Colonic mucosa (tissue), 4 donors: ENCODE results near the gene SLC22A2. TPM values are rescaled to one million over a fixed set of nuclear protein-coding genes. Genes with fewer than 3 reads are reported as not detected.
A peak's percentile ranks its signal among the peaks of the same experiment; 100 is the strongest.
"Not testable (repeated sequence)": the region's sequence is repeated elsewhere in the genome, so short reads cannot be mapped to it uniquely, and the experiment has no call there.

Experiments
- DNase-seq: peaks from one replicate; pipeline ENCODE4 v3.0.0-alpha.2; 2020
- H3K27ac ChIP-seq: fragments of 200-600 bp; one replicate; pipeline ENCODE4 v1.8.0; 2021
- H3K27me3 ChIP-seq: fragments of 200-600 bp; one replicate; pipeline ENCODE4 v1.8.0; 2021
- H3K36me3 ChIP-seq: fragments of 200-600 bp; one replicate; pipeline ENCODE4 v1.8.0; 2021
- H3K4me1 ChIP-seq: fragments of 200-600 bp; one replicate; pipeline ENCODE4 v1.8.0; 2021; ENCODE audit warnings: mild to moderate bottlenecking
- H3K4me3 ChIP-seq: fragments of 200-600 bp; one replicate; pipeline ENCODE4 v1.8.0; 2021
- H3K9ac ChIP-seq, 2 donors: one replicate each; pipeline ENCODE4 v1.7.0; 2013; ENCODE audit warnings: control low read depth in 2 of 2, low read depth in 2 of 2, low read length in 2 of 2
- H3K9me3 ChIP-seq: fragments of 200-600 bp; one replicate; pipeline ENCODE4 v1.8.0; 2021
- CTCF ChIP-seq: fragments of 200-600 bp; IDR thresholded peaks from one replicate; pipeline ENCODE4 v1.8.0; 2022; ENCODE audit warnings: antibody characterized with exemption, mild to moderate bottlenecking
- intact Hi-C: fragments of 100-400 bp; cut with DNase I; formaldehyde crosslinking; loops from one replicate; pipeline ENCODE4 v1.14.1; 2022
- total RNA-seq, 2 donors: library from RNA; stranded (reverse); fragmentation: NEBNext Ultra II Directional in 1 of 2; extraction: Animal tissue kit (Norgen Biotek cat#: 25700) in 1 of 2; gene quantifications; one replicate each; pipeline ENCODE4 v1.2.1, GENCODE V29; 2021
- donor health status: healthy.
- donor health status: DM: no; HTN: no; CAD: no.
- donor health status: DM: no; HTN: no; CAD: no.

The SLC22A2 gene
- total RNA-seq, 2 donors from 2014 or later, result not detected

- H3K9ac ChIP-seq, result no peak overlapping the region
- no peak overlapping the region for H3K4me3 ChIP-seq
- no peaks in the 10 kb centered on the region for H3K9me3 ChIP-seq
- DNase-seq, result no peak
- no peaks in the 10 kb centered on the region for H3K4me1 ChIP-seq
- H3K27ac ChIP-seq, result peak overlapping the region; percentile 42
- TF ChIP-seq CTCF, result no peak
- H3K27me3 ChIP-seq, result no peaks in the 10 kb centered on the region
- intact Hi-C loops, result no loop called here
- no peaks in the 10 kb centered on the region for H3K36me3 ChIP-seq
Measured at GRCh38 chr6:160239929-160240690, 18.5 kb downstream of the SLC22A2 start.

- peak; percentile 48 for DNase-seq
- TF ChIP-seq CTCF, result no peak
Measured at GRCh38 chr6:160238761-160239751, 19.6 kb downstream of the SLC22A2 start.

GRCh38 chr6:160238278-160238711, 20.3 kb downstream of the SLC22A2 start:
- Histone ChIP-seq H3K9ac (no peak overlapping the region), H3K4me1 (no peaks in the 10 kb centered on the region), H3K4me3 (no peak overlapping the region), H3K36me3 (no peaks in the 10 kb centered on the region), H3K27me3 (no peaks in the 10 kb centered on the region), H3K9me3 (no peaks in the 10 kb centered on the region), H3K27ac (peak overlapping the region; percentile 42)
- DNase-seq, result no peak
- TF ChIP-seq CTCF, result no peak
- intact Hi-C loops, result no loop called here

More at GRCh38 chr6:160238761-160239751, 19.6 kb downstream of the SLC22A2 start:
- H3K36me3 ChIP-seq, result no peaks in the 10 kb centered on the region
- intact Hi-C loops, result no loop called here
- peak overlapping the region; percentile 42 for H3K27ac ChIP-seq
- no peaks in the 10 kb centered on the region for H3K9me3 ChIP-seq
- H3K9ac ChIP-seq, result no peak overlapping the region
- no peaks in the 10 kb centered on the region for H3K27me3 ChIP-seq
- no peak overlapping the region for H3K4me3 ChIP-seq
- no peaks in the 10 kb centered on the region for H3K4me1 ChIP-seq

- H3K27ac ChIP-seq, result peak overlapping the region; percentile 42
- H3K4me3 ChIP-seq, H3K27me3 ChIP-seq, H3K36me3 ChIP-seq, H3K4me1 ChIP-seq, H3K9ac ChIP-seq, intact Hi-C loops, H3K9me3 ChIP-seq: not testable (repeated sequence)
- DNase-seq, result peak; percentile 31
Measured at GRCh38 chr6:160237597-160238275, 20.9 kb downstream of the SLC22A2 start.

GRCh38 chr6:160236235-160236872, 22.3 kb downstream of the SLC22A2 start:
- H3K4me3 ChIP-seq, H3K4me1 ChIP-seq, intact Hi-C loops, H3K36me3 ChIP-seq, H3K27me3 ChIP-seq, H3K9ac ChIP-seq, H3K27ac ChIP-seq, H3K9me3 ChIP-seq, DNase-seq: not testable (repeated sequence)

GRCh38 chr6:160233950-160234640, 24.5 kb downstream of the SLC22A2 start:
- DNase-seq, H3K27me3 ChIP-seq, H3K4me3 ChIP-seq, H3K4me1 ChIP-seq, intact Hi-C loops, H3K27ac ChIP-seq, H3K9me3 ChIP-seq, H3K36me3 ChIP-seq, H3K9ac ChIP-seq: not testable (repeated sequence)
